Gastrocnemius medialis (tissue), 4 donors: ENCODE data around the gene KDM4B.

Experiments used
- POLR2A ChIP-seq, 2 donors: fragments of 450-650 bp; IDR thresholded peaks; one replicate each; pipeline ENCODE4 v1.6.1; 2017; ENCODE audit warnings: antibody characterized with exemption in 2 of 2, mild to moderate bottlenecking in 2 of 2, moderate library complexity in 2 of 2
- TF ChIP-seq, protein P1 (sequence below), 5 experiments: fragments of 450-650 bp in 3 of 5; fragments of 200-600 bp in 2 of 5; sonication (generic) in 2 of 5; IDR thresholded peaks in 4 of 5; conservative IDR thresholded peaks in 1 of 5; 1 replicate in 4 of 5; 2 replicates in 1 of 5; pipeline ENCODE4 v1.5.1; 2016 to 2019; ENCODE audit warnings: antibody characterized with exemption in 5 of 5, mild to moderate bottlenecking in 3 of 5, moderate library complexity in 3 of 5

DNA sequence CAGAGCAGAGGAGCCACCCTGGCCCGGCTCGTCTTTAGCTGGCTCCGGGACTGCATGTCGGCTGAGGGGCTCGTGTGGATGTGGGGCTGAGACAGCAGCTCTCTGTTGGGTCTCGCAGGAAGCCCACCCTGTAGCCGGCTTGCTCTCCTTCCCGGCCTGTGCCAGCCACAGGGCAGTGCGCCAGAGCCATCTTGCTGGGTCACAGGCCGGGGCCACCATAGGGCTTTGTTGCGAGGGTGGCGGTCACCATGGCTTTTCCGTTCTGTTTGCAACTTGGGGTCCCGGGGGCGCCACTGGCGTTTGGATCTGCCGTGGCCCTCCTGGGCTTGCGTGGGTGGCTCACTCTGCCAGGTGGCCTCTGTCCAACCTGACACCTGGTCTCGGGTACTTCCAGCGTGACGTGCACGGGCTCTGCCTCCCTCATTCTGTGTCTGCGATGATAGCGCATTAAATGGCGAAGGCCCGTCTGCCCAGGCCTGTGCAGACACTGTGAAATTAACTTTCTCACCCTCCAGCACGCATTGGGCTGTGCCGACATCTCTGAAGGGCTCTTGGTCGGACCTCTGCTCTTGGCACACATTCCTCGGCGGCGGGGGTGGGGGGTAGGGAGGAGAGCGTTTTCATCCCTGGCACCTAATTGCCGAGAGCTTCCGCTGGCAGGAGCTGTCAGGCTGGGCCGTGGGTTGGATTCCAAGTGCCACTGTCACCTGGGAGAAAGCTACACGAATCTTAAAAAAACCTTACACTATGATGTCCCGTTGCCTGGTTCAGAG is 95.1 kb downstream of the KDM4B start:
- TF ChIP-seq, protein P1, sequence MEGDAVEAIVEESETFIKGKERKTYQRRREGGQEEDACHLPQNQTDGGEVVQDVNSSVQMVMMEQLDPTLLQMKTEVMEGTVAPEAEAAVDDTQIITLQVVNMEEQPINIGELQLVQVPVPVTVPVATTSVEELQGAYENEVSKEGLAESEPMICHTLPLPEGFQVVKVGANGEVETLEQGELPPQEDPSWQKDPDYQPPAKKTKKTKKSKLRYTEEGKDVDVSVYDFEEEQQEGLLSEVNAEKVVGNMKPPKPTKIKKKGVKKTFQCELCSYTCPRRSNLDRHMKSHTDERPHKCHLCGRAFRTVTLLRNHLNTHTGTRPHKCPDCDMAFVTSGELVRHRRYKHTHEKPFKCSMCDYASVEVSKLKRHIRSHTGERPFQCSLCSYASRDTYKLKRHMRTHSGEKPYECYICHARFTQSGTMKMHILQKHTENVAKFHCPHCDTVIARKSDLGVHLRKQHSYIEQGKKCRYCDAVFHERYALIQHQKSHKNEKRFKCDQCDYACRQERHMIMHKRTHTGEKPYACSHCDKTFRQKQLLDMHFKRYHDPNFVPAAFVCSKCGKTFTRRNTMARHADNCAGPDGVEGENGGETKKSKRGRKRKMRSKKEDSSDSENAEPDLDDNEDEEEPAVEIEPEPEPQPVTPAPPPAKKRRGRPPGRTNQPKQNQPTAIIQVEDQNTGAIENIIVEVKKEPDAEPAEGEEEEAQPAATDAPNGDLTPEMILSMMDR (IDR thresholded peaks at IDR 0.05 in 4 of 5, conservative IDR thresholded peaks at IDR 0.05 in 1 of 5), result no peak
- no peak for TF ChIP-seq POLR2A (IDR thresholded peaks at IDR 0.05)
